Stimulated activated CD4-positive, alpha-beta T cell treated with anti-CD3 and anti-CD28 coated beads, Interleukin-4, amount 100 ng/mL, for 1 hour (primary cell): Measurements from ENCODE around the gene TLL2.

ENCODE experiments used
- DNase-seq: peaks from one replicate; pipeline ENCODE4 v3.0.0-alpha.2; 2020

The TLL2 gene

GRCh38 chr10:96345222-96345621, 168.5 kb downstream of the TLL2 start:
- DNase-seq, result no peak

GRCh38 chr10:96344178-96344577, 169.5 kb downstream of the TLL2 start:
- DNase-seq, result no peak

- no peak for DNase-seq
These were observed 171.3 kb downstream of the TLL2 start for GRCh38 chr10:96342402-96342801.

- DNase-seq, result no peak
These were observed 172.2 kb downstream of the TLL2 start for GRCh38 chr10:96341219-96342182.

- peak; percentile 52 for DNase-seq
These were observed 173.5 kb downstream of the TLL2 start for GRCh38 chr10:96339956-96340904.

GRCh38 chr10:96339383-96339782, 174.3 kb downstream of the TLL2 start:
- no peak for DNase-seq

- no peak for DNase-seq
These were observed 175.3 kb downstream of the TLL2 start for GRCh38 chr10:96338279-96338925.

- DNase-seq, result no peak
These were observed 176.6 kb downstream of the TLL2 start for GRCh38 chr10:96337106-96337505.

GRCh38 chr10:96334616-96335526, 178.9 kb downstream of the TLL2 start:
- no peak for DNase-seq

- DNase-seq, result no peak
These were observed 180.6 kb downstream of the TLL2 start for GRCh38 chr10:96333101-96333500.

GRCh38 chr10:96327462-96327861, 186.3 kb downstream of the TLL2 start:
- no peak for DNase-seq

GRCh38 chr10:96325719-96326373, 187.9 kb downstream of the TLL2 start:
- no peak for DNase-seq

GRCh38 chr10:96324447-96324846, 189.3 kb downstream of the TLL2 start:
- no peak for DNase-seq

- DNase-seq, result no peak
These were observed 191.5 kb downstream of the TLL2 start for GRCh38 chr10:96322275-96322674.

- no peak for DNase-seq
These were observed 191.9 kb downstream of the TLL2 start for GRCh38 chr10:96321822-96322221.

GRCh38 chr10:96319754-96320474, 193.8 kb downstream of the TLL2 start:
- no peak for DNase-seq

- no peak for DNase-seq
These were observed 196.5 kb downstream of the TLL2 start for GRCh38 chr10:96317067-96317833.
